CD14-positive monocyte (primary cell): ENCODE results near the gene MAML1. TPM values are rescaled to one million over a fixed set of nuclear protein-coding genes. Genes with fewer than 3 reads are reported as not detected.
A peak's percentile ranks its signal among the peaks of the same experiment; 100 is the strongest.

Source experiments
- DNase-seq, 3 donors: peaks; one replicate each; pipeline ENCODE4 v3.0.0-alpha.2; 2011 to 2022
- H2AFZ ChIP-seq: 2 replicates; pipeline ENCODE4 v1.6.0; 2012; ENCODE audit warnings: mild to moderate bottlenecking, low read depth, low read length, inconsistent platforms; ENCODE audit not compliant: insufficient read depth, poor library complexity, severe bottlenecking
- H3K27ac ChIP-seq, 2 donors: 1 replicate in 1 of 2; 2 replicates in 1 of 2; pipeline ENCODE4 v1.5.1; 2012 to 2013; ENCODE audit warnings: low read length in 2 of 2, control low read depth in 1 of 2, inconsistent platforms in 1 of 2, low read depth in 1 of 2, mild to moderate bottlenecking in 1 of 2
- H3K27me3 ChIP-seq, 2 donors: one replicate each; pipeline versions ENCODE4 v1.6.0 to v1.6.1; 2011 to 2013; ENCODE audit warnings: low read length in 2 of 2; ENCODE audit not compliant: control insufficient read depth in 2 of 2, insufficient read depth in 2 of 2
- H3K36me3 ChIP-seq, 2 donors: replicated peaks in 1 of 2; 1 replicate in 1 of 2; 2 replicates in 1 of 2; pipeline versions ENCODE4 v1.5.1 to v1.6.1; 2012 to 2013; ENCODE audit warnings: low read length in 2 of 2, control low read depth in 1 of 2, inconsistent platforms in 1 of 2, mild to moderate bottlenecking in 1 of 2; ENCODE audit not compliant: insufficient read depth in 2 of 2, control insufficient read depth in 1 of 2
- H3K4me1 ChIP-seq, 2 donors: 1 replicate in 1 of 2; 2 replicates in 1 of 2; pipeline versions ENCODE4 v1.5.1 to v1.6.1; 2012 to 2013; ENCODE audit warnings: low read length in 2 of 2, control low read depth in 1 of 2, inconsistent platforms in 1 of 2, mild to moderate bottlenecking in 1 of 2, moderate library complexity in 1 of 2; ENCODE audit not compliant: insufficient read depth in 2 of 2, control insufficient read depth in 1 of 2
- H3K4me2 ChIP-seq: replicated peaks from 2 replicates; pipeline ENCODE3; 2012; ENCODE audit warnings: low read length, moderate library complexity, mild to moderate bottlenecking; ENCODE audit not compliant: poor library complexity, severe bottlenecking; ENCODE audit errors: extremely low read depth
- H3K4me3 ChIP-seq, 3 experiments: fragments of 200-600 bp in 1 of 3; sonication (generic) in 1 of 3; replicated peaks in 1 of 3; 1 replicate in 2 of 3; 2 replicates in 1 of 3; pipeline ENCODE4 v1.5.1; 2011 to 2013; ENCODE audit warnings: low read length in 3 of 3, mild to moderate bottlenecking in 3 of 3, control low read depth in 2 of 3, low read depth in 2 of 3, inconsistent platforms in 1 of 3, moderate library complexity in 1 of 3
- H3K79me2 ChIP-seq: 2 replicates; pipeline ENCODE4 v1.6.0; 2012; ENCODE audit warnings: mild to moderate bottlenecking, control low read depth, inconsistent platforms, low read length, moderate library complexity; ENCODE audit not compliant: insufficient read depth
- H3K9ac ChIP-seq: 2 replicates; pipeline ENCODE4 v1.6.0; 2017; ENCODE audit warnings: low read length, mild to moderate bottlenecking; ENCODE audit not compliant: insufficient read depth, poor library complexity, severe bottlenecking
- H3K9me3 ChIP-seq, 2 donors: replicated peaks in 1 of 2; 1 replicate in 1 of 2; 2 replicates in 1 of 2; pipeline versions ENCODE4 v1.5.1 to v1.6.1; 2012 to 2013; ENCODE audit warnings: low read length in 2 of 2, control low read depth in 1 of 2; ENCODE audit not compliant: control insufficient read depth in 1 of 2, insufficient read depth in 1 of 2
- H4K20me1 ChIP-seq: 2 replicates; pipeline ENCODE4 v1.6.0; 2012; ENCODE audit warnings: mild to moderate bottlenecking, low read length, control low read depth, moderate library complexity; ENCODE audit not compliant: insufficient read depth
- H3K27ac Mint-ChIP-seq, 7 donors: one replicate each; pipeline ENCODE4 v1.8.0; 2020; ENCODE audit warnings: mild to moderate bottlenecking in 7 of 7, mixed read lengths in 7 of 7, moderate library complexity in 6 of 7, inconsistent platforms in 2 of 7
- H3K27me3 Mint-ChIP-seq, 3 donors: one replicate each; pipeline ENCODE4 v1.8.0; 2021 to 2022; ENCODE audit warnings: low read depth in 3 of 3, mild to moderate bottlenecking in 3 of 3, mixed read lengths in 3 of 3, moderate library complexity in 3 of 3, inconsistent platforms in 1 of 3
- H3K36me3 Mint-ChIP-seq, 2 donors: one replicate each; pipeline ENCODE4 v1.8.0; 2020; ENCODE audit warnings: mixed read lengths in 2 of 2, inconsistent platforms in 1 of 2, mild to moderate bottlenecking in 1 of 2
- H3K4me1 Mint-ChIP-seq: one replicate; pipeline ENCODE4 v1.8.0; 2020; ENCODE audit warnings: mild to moderate bottlenecking, mixed read lengths
- H3K4me3 Mint-ChIP-seq, 2 donors: one replicate each; pipeline ENCODE4 v1.8.0; 2020; ENCODE audit warnings: mild to moderate bottlenecking in 2 of 2, mixed read lengths in 2 of 2, moderate library complexity in 1 of 2
- H3K9me3 Mint-ChIP-seq, 7 donors: one replicate each; pipeline ENCODE4 v1.8.0; 2020 to 2022; ENCODE audit warnings: mixed read lengths in 7 of 7, mild to moderate bottlenecking in 6 of 7, moderate library complexity in 6 of 7, inconsistent platforms in 2 of 7
- WGBS: methylation state at CpG from one replicate; pipeline ENCODE4 v1.1.5; 2013; ENCODE audit warnings: missing lambda C conversion rate; ENCODE audit not compliant: insufficient coverage; 5-methylcytosine and 5-hydroxymethylcytosine counted together
- intact Hi-C, 2 donors: fragments of 100-400 bp; cut with micrococcal nuclease; formaldehyde crosslinking; loops; one replicate each; pipeline versions ENCODE4 v1.15.0 to v1.15.1; 2023
- polyA plus RNA-seq, 3 donors: library from polyadenylated mRNA; depleted of rRNA in 1 of 3; unstranded in 2 of 3; stranded (reverse) in 1 of 3; fragments of 300-500 nt in 2 of 3; fragments of >200 nt in 1 of 3; fragmentation: Illumina TruSeq in 2 of 3; gene quantifications; 1 replicate in 2 of 3; 2 replicates in 1 of 3; pipeline ENCODE4 v1.2.3, GENCODE V29; 2012 to 2021
- TF ChIP-seq, protein P1 (sequence below): fragments of 200-600 bp; IDR thresholded peaks from one replicate; pipeline ENCODE4 v1.8.0; 2022; ENCODE audit warnings: antibody characterized with exemption, mild to moderate bottlenecking

MAML1 gene
- polyA plus RNA-seq, 3 donors, result 2.2 to 11.0 (median 2.7) TPM

DNA sequence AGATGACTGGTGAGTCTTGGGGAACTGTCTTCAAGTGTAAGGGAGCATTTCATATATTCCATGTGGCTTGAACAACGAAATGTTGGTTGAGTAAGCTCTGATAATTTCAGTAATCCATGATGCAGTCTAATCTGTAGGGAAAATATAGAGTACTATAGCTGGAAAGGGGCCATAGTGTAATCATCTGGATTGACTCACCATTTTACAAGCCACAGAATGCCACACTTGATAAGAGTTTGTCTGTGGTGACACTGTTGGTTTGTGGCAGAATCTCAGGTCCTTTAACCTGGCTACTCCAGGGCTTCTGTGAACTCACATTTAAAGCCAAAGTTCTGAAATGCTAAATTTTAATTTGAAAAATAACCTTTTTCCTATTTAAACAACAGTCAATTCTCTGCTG lies 16.3 kb upstream of the MAML1 start:
- TF ChIP-seq, protein P1, sequence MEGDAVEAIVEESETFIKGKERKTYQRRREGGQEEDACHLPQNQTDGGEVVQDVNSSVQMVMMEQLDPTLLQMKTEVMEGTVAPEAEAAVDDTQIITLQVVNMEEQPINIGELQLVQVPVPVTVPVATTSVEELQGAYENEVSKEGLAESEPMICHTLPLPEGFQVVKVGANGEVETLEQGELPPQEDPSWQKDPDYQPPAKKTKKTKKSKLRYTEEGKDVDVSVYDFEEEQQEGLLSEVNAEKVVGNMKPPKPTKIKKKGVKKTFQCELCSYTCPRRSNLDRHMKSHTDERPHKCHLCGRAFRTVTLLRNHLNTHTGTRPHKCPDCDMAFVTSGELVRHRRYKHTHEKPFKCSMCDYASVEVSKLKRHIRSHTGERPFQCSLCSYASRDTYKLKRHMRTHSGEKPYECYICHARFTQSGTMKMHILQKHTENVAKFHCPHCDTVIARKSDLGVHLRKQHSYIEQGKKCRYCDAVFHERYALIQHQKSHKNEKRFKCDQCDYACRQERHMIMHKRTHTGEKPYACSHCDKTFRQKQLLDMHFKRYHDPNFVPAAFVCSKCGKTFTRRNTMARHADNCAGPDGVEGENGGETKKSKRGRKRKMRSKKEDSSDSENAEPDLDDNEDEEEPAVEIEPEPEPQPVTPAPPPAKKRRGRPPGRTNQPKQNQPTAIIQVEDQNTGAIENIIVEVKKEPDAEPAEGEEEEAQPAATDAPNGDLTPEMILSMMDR, result no peak
- Mint-ChIP-seq H3K4me1 (no peaks in the 10 kb centered on the region), H3K36me3 (peaks cover 57 to 93% of the 10 kb centered on the region in 2 donors), H3K9me3 (no peaks in the 10 kb centered on the region), H3K27me3 (no peaks in the 10 kb centered on the region), H3K4me3 (no peak overlapping the region), H3K27ac (peak overlapping the region in 1 of 7 donors; percentile 7)
- Histone ChIP-seq H3K9me3 (no peaks in the 10 kb centered on the region), H4K20me1 (peaks cover 32% of the 10 kb centered on the region), H3K79me2 (peaks cover 79% of the 10 kb centered on the region), H3K9ac (no peak overlapping the region), H2AFZ (no peak overlapping the region), H3K4me3 (no peak overlapping the region), H3K27ac (peak overlapping the region in 1 of 2 donors; percentile 25), H3K4me2 (no peak overlapping the region), H3K4me1 (no peaks in the 10 kb centered on the region), H3K36me3 (peaks cover 78 to 92% of the 10 kb centered on the region in 2 donors), H3K27me3 (no peaks in the 10 kb centered on the region)
- intact Hi-C loops, result no loop called here
- WGBS, result no CpG with 5 or more reads among the region's 1 CpG
- no peak for DNase-seq

DNA sequence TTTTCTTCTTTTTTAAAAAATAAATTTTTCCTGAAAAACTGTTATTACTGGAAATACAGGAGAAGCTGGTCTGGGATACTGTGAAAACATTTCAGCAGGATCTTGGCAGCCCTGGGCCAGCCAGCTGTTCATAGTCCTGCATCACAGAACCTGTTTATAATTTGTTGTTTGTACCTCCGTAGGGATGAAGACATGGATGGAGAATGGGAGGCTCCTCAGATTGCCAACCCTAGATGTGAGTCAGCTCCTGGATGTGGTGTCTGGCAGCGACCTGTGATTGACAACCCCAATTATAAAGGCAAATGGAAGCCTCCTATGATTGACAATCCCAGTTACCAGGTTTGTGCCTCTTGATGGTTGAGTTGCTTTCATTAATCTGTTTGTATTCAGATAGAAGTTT lies 12.4 kb upstream of the MAML1 start:
- Mint-ChIP-seq H3K27ac (peak overlapping the region in 1 of 7 donors; percentile 52), H3K4me3 (no peak overlapping the region), H3K4me1 (peaks cover 7% of the 10 kb centered on the region), H3K9me3 (no peaks in the 10 kb centered on the region), H3K27me3 (no peaks in the 10 kb centered on the region), H3K36me3 (peaks cover 75 to 91% of the 10 kb centered on the region in 2 donors)
- Histone ChIP-seq H4K20me1 (peaks cover 48% of the 10 kb centered on the region), H3K36me3 (peaks cover 89 to 98% of the 10 kb centered on the region in 2 donors), H3K4me2 (no peak overlapping the region), H3K4me3 (no peak overlapping the region), H3K27ac (no peak overlapping the region), H3K9me3 (no peaks in the 10 kb centered on the region), H3K27me3 (no peaks in the 10 kb centered on the region), H3K4me1 (peaks cover 0 to 6% of the 10 kb centered on the region in 2 donors), H2AFZ (no peak overlapping the region), H3K79me2 (peaks cover 93% of the 10 kb centered on the region), H3K9ac (no peak overlapping the region)
- TF ChIP-seq, protein P1, result no peak
- WGBS, result no CpG with 5 or more reads among the region's 2 CpGs
- intact Hi-C loops, result no loop called here
- no peak for DNase-seq
